HUES6 (cell line): ENCODE results near the gene INTS7.
"Not testable (repeated sequence)": the region's sequence is repeated elsewhere in the genome, so short reads cannot be mapped to it uniquely, and the experiment has no call there.

ENCODE experiments used
- H3K27ac ChIP-seq: 2 replicates; pipeline ENCODE4 v1.7.0; 2013; ENCODE audit warnings: low read depth, mild to moderate bottlenecking, low read length, inconsistent platforms
- H3K27me3 ChIP-seq: 2 replicates; pipeline ENCODE4 v1.6.1; 2013; ENCODE audit warnings: low read length; ENCODE audit not compliant: control insufficient read depth, insufficient read depth
- H3K36me3 ChIP-seq: 2 replicates; pipeline ENCODE4 v1.6.1; 2013; ENCODE audit warnings: low read length; ENCODE audit not compliant: control insufficient read depth, insufficient read depth
- H3K4me1 ChIP-seq: 2 replicates; pipeline ENCODE4 v1.6.1; 2013; ENCODE audit warnings: low read length; ENCODE audit not compliant: control insufficient read depth, insufficient read depth
- H3K4me3 ChIP-seq: 2 replicates; pipeline ENCODE4 v1.5.1; 2013; ENCODE audit warnings: low read depth, low read length
- H3K9ac ChIP-seq: one replicate; pipeline ENCODE4 v1.6.1; 2013; ENCODE audit warnings: mild to moderate bottlenecking, low read length
- H3K9me3 ChIP-seq: 2 replicates; pipeline ENCODE4 v1.6.1; 2013; ENCODE audit warnings: low read depth, low read length; ENCODE audit not compliant: control insufficient read depth, insufficient read depth

The INTS7 gene

DNA sequence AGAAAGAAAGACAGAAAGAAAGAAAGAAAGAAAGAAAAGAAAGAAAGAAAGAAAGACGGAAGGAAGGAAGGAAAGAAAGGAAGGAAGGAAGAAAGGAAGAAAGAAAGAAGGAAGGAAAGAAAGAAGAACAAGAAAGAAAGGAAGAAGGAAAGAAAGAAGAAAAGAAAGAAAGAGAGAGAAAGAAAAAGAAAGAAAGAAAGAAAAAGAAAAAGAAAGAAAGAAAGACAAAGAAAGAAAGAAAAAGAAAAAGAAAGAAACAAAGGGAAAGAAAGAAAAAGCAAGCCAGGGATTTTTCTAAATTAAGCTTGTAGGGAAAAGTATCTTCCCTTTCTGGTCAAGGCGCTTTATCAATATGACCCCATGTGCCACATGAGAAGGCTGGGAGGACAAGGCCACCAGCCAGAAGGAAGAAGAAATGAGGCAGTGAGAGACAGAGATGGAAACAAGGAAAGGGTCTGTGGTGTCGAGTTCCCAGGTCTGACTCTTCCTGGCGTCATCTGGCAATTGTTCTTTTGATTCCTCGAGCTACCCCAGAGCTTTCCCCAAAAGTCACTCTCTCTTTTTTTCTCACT, 116.4 kb downstream of the INTS7 start:
- H3K4me1 ChIP-seq: no peaks in the 10 kb centered on the region
- no peaks in the 10 kb centered on the region for H3K9me3 ChIP-seq
- no peak overlapping the region for H3K27ac ChIP-seq
- H3K36me3 ChIP-seq: no peaks in the 10 kb centered on the region
- no peak overlapping the region for H3K4me3 ChIP-seq
- no peaks in the 10 kb centered on the region for H3K27me3 ChIP-seq
- no peak overlapping the region for H3K9ac ChIP-seq

DNA sequence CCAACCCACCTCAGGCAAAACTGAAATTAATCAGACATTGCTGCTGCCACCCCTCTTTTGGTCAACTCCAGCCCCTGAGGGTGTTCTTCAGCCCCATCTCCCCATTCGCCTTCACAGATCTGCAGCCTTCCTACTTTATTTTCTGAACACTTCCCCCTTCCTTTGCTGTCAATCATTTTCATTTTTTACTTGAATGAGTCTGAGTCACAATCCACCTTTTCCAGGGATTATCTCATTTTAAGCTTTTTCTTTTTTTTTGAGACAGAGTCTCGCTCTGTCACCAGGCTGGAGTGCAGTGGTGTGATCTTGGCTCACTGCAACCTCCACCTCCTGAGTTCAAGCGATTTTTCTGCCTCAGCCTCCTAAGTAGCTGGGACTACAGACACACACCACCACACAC, 118.9 kb downstream of the INTS7 start:
- not testable (repeated sequence) for H3K36me3 ChIP-seq, H3K9me3 ChIP-seq, H3K27ac ChIP-seq, H3K27me3 ChIP-seq, H3K4me3 ChIP-seq, H3K4me1 ChIP-seq, H3K9ac ChIP-seq

DNA sequence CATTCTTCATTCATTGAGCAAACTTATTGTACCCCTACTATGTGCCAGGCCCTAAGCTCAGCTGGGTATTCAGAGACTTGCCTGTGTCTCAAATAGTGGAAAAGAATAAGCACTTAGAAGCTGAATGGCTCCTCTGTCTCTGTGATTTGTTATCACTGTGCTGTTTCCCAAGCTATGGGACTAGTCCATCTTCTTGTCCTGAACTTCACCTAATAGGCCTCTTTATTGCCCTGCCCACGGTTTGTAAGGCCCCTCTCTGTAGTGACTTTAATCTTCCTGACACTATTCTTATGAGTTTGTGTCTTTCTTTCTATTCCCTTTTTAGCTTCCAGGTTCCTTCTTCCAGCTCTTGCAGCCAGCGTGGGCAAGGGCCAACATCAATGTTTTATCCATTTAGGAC, 119.4 kb downstream of the INTS7 start:
- Histone ChIP-seq H3K27ac (no peak overlapping the region), H3K9ac (no peak overlapping the region), H3K36me3 (no peaks in the 10 kb centered on the region), H3K9me3 (no peaks in the 10 kb centered on the region), H3K4me3 (no peak overlapping the region), H3K4me1 (no peaks in the 10 kb centered on the region), H3K27me3 (no peaks in the 10 kb centered on the region; the same call in 1 of the 2 replicates)

DNA sequence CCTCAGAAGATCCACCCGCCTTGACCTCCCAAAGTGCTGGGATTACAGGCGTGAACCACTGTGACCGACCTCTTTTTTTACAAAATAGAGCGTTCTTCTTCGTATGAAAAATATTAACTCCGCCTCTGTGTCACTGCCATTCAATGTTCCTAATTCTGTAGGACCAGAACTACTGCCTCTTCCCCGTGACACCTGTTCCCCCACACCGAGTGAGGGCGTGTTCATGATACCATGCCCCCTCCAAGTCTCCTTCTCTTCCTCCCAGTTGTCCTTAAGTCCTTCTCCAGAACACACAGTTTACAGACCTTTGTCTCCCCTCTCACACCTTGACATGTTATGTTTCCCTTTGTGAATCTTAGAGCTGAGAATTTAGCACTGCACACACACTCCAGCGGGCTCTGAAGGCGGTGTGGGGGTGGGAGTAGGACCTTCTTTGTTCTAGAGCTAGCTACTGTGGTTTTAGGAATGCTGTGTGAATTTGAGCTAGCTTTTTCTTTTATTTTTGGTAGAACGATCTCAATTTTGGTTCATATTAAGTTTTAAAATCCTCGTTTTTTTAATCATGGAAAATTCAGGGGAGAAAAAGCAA, 122.4 kb downstream of the INTS7 start:
- Histone ChIP-seq H3K4me3 (no peak overlapping the region), H3K27me3 (no peaks in the 10 kb centered on the region; the same call in 1 of the 2 replicates), H3K4me1 (no peaks in the 10 kb centered on the region), H3K9ac (no peak overlapping the region), H3K9me3 (peaks cover 12% of the 10 kb centered on the region; the same call in 1 of the 2 replicates), H3K36me3 (no peaks in the 10 kb centered on the region), H3K27ac (no peak overlapping the region)

DNA sequence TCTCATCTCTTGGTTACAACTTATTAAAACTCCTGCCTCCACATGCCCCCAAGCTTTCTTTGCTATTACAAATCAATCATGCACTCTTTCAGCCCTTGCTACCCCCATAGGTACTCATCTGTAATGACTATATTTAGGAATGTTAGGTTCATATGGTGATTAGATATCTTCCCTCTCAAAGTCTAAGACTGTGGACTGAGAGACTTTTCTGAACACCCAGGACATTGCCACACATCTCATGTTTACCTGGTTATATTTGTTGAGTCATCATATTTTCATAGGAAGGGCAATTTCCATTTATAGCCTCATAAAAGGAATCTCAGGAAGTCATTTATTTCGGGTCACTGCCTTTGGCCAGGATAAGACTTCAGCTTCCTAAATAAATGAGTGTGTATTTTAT, 123.3 kb downstream of the INTS7 start:
- no peak overlapping the region for H3K4me3 ChIP-seq
- H3K4me1 ChIP-seq: no peaks in the 10 kb centered on the region
- no peak overlapping the region for H3K27ac ChIP-seq
- no peaks in the 10 kb centered on the region for H3K36me3 ChIP-seq
- no peak overlapping the region for H3K9ac ChIP-seq
- no peaks in the 10 kb centered on the region; the same call in 1 of the 2 replicates for H3K27me3 ChIP-seq
- H3K9me3 ChIP-seq: peaks cover 12% of the 10 kb centered on the region; the same call in 1 of the 2 replicates

DNA sequence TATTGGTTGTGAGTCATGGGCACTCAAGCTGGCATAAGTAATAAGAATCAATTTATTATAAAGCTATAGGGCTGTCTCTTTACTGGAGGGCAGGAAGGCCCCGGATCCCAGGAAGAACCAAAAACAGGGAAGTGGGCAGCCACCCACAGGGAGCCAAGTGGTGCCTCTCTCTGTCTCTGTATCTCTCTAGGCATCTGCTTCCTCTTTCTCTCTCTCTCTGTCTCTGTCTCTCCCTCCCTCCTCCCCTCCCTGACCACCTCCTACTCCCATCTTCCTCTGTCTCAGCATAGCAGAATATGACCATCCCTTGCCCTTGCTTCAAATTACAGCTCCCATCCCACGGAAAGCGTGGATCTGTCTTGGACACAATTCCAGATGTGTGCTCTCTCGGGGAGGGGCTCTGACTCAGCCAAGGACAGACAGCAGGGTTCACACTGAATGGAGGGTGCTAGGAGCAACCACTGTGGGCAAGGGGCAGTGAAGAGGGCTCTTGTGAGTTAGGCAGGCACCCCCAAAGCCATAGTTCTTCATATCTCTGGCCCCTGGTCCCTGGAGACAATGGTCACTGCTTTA, 124.4 kb downstream of the INTS7 start:
- Histone ChIP-seq H3K27ac (no peak overlapping the region), H3K4me3 (no peak overlapping the region), H3K36me3 (no peaks in the 10 kb centered on the region), H3K9me3 (peaks cover 12% of the 10 kb centered on the region; the same call in 1 of the 2 replicates), H3K4me1 (no peaks in the 10 kb centered on the region), H3K27me3 (no peaks in the 10 kb centered on the region; the same call in 1 of the 2 replicates), H3K9ac (no peak overlapping the region)

DNA sequence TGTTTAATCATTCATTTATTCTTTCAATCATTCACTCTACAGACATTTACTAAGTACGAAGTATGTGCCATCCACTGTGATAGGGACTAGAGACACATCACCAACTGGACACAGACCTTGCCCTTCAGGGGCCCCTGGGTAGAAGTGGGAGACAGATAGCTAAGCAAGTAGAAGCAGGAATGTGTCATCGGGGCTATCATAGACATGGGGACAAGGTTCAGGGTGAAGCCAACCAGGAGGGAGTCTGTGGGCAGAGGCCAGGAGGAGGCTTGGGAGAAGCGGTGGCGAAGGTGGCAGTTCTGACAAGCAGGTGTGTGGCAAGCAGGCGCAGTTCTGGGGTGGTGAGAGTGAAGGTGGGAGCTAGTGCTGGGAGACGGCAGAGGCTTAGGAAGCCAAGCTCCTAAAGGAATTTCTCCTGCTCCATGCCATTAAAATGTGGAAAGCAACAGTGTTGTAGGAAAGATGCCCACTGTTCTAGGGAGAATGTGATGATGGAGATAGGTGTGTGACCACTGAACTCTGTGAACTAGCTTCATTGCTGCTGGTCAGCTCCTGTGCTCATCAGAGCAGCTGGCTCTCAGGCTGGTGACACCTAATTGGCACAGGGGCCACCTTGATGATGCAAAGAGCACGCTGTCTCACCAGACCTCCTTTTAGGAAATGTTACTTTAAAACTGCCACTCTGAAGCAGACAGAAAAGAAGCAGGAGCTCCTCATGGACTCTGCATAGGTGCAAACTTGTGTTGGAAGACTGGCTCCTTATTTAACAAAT, 125.1 kb downstream of the INTS7 start:
- Histone ChIP-seq H3K27me3 (no peaks in the 10 kb centered on the region; the same call in 1 of the 2 replicates), H3K9me3 (peaks cover 12% of the 10 kb centered on the region; the same call in 1 of the 2 replicates), H3K4me1 (no peaks in the 10 kb centered on the region), H3K27ac (no peak overlapping the region), H3K36me3 (no peaks in the 10 kb centered on the region), H3K9ac (no peak overlapping the region), H3K4me3 (no peak overlapping the region)

DNA sequence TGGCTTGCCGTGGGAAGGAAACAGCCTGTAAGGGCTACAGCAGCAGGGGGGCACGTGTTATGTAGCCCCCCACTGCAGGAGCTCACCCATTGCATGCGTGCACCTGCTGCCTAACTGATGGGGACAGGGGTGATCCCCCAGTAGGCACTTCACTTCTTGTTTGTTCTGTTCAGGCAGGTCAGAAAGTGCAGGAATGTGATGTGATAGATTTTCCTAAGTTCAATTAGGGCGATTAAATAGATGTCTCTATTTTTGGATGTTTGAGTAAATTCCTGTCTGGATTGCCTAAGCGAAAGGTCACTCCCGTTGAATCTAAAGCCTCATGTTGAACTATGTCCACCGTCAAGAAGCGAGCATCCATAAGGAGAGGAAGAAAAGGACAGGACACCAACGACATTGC, 126.0 kb downstream of the INTS7 start:
- Histone ChIP-seq H3K9ac (no peak overlapping the region), H3K27me3 (no peaks in the 10 kb centered on the region; the same call in 1 of the 2 replicates), H3K4me3 (no peak overlapping the region), H3K4me1 (no peaks in the 10 kb centered on the region), H3K36me3 (no peaks in the 10 kb centered on the region), H3K9me3 (peaks cover 12% of the 10 kb centered on the region; the same call in 1 of the 2 replicates), H3K27ac (no peak overlapping the region)

DNA sequence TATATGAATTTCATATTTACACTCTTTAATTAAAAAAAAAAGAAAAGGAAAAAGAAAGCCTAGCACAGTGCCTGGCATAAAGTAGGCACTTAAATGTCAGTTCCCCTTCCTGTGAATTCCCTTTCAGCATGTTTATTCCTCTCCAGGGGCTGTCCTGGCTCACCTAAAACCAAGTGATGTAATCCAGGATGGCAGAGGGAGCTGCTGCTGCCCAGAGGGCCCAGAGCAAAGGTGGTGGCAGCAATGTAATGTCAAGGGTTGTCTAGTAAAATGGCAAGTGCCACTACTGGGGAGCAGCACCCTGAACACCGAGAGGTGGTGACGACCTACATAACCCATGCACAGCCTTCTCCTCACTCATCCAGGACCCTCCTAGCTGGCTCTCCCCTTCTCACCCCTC, 126.4 kb downstream of the INTS7 start:
- no peaks in the 10 kb centered on the region; the same call in 1 of the 2 replicates for H3K27me3 ChIP-seq
- H3K4me1 ChIP-seq: no peaks in the 10 kb centered on the region
- no peaks in the 10 kb centered on the region for H3K36me3 ChIP-seq
- no peak overlapping the region for H3K27ac ChIP-seq
- peaks cover 12% of the 10 kb centered on the region; the same call in 1 of the 2 replicates for H3K9me3 ChIP-seq
- H3K9ac ChIP-seq: no peak overlapping the region
- H3K4me3 ChIP-seq: no peak overlapping the region

DNA sequence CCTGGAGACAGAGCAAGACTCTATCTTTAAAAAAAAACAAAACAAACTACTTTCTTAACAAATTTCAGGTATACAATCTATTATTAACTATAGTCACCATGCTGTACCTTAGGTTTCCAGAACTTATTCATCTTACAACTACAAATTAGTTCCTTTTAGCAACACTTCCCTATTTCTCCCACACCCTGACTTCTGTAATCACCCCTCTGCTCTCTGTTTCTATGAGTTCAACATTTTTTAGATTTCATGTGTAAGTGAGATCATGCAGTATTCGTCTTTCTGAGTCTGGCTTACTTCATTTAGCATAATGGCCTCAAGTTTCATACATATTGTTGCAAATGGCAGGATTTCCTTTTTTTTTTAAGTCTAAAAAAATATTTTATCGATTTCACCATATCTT, 126.9 kb downstream of the INTS7 start:
- H3K27me3 ChIP-seq: no peaks in the 10 kb centered on the region
- H3K9me3 ChIP-seq: peaks cover 17% of the 10 kb centered on the region; the same call in 1 of the 2 replicates
- H3K36me3 ChIP-seq: no peaks in the 10 kb centered on the region
- H3K27ac ChIP-seq: no peak overlapping the region
- H3K4me3 ChIP-seq: no peak overlapping the region
- no peaks in the 10 kb centered on the region for H3K4me1 ChIP-seq
- H3K9ac ChIP-seq: no peak overlapping the region
